Measurements from ENCODE around the gene AGBL1.

Gene AGBL1

GRCh38 chr15:86255247-86255646 lies 175.6 kb downstream of the AGBL1 start:
- no peak for DNase-seq

GRCh38 chr15:86256628-86257027 lies 177.0 kb downstream of the AGBL1 start:
- no peak for DNase-seq

GRCh38 chr15:86259589-86259988 lies 179.9 kb downstream of the AGBL1 start:
- no peak for DNase-seq

GRCh38 chr15:86263230-86263629 lies 183.6 kb downstream of the AGBL1 start:
- no peak for DNase-seq

- no peak for DNase-seq
Observed at GRCh38 chr15:86266896-86267484, 187.3 kb downstream of the AGBL1 start.

- DNase-seq, result no peak
Observed at GRCh38 chr15:86267892-86268291, 188.2 kb downstream of the AGBL1 start.

GRCh38 chr15:86268558-86268957 lies 188.9 kb downstream of the AGBL1 start:
- no peak for DNase-seq

GRCh38 chr15:86273309-86273708 lies 193.6 kb downstream of the AGBL1 start:
- DNase-seq, result no peak

- no peak for DNase-seq
Observed at GRCh38 chr15:86275361-86275760, 195.7 kb downstream of the AGBL1 start.

GRCh38 chr15:86278586-86278985 lies 198.9 kb downstream of the AGBL1 start:
- DNase-seq, result no peak

GRCh38 chr15:86284635-86285034 lies 205.0 kb downstream of the AGBL1 start:
- no peak for DNase-seq

GRCh38 chr15:86295511-86295910 lies 215.8 kb downstream of the AGBL1 start:
- DNase-seq, result no peak

- DNase-seq, result no peak
Observed at GRCh38 chr15:86296769-86297168, 217.1 kb downstream of the AGBL1 start.

GRCh38 chr15:86300390-86301125 lies 220.9 kb downstream of the AGBL1 start:
- DNase-seq, result no peak

GRCh38 chr15:86311568-86312280 lies 232.1 kb downstream of the AGBL1 start:
- no peak for DNase-seq

GRCh38 chr15:86312486-86312885 lies 232.8 kb downstream of the AGBL1 start:
- DNase-seq, result no peak

GRCh38 chr15:86316216-86316615 lies 236.5 kb downstream of the AGBL1 start:
- no peak for DNase-seq

- no peak for DNase-seq
Observed at GRCh38 chr15:86316726-86317383, 237.2 kb downstream of the AGBL1 start.

- no peak for DNase-seq
Observed at GRCh38 chr15:86317384-86317740, 237.7 kb downstream of the AGBL1 start.

GRCh38 chr15:86322629-86323028 lies 243.0 kb downstream of the AGBL1 start:
- no peak for DNase-seq

GRCh38 chr15:86327230-86327865 lies 247.7 kb downstream of the AGBL1 start:
- peak; percentile 72 for DNase-seq

GRCh38 chr15:86328658-86329057 lies 249.0 kb downstream of the AGBL1 start:
- DNase-seq, result no peak

All from NCI-H2171 (cell line).